IPS-11a (cell line): ENCODE results near the gene BTG2.
"Not testable (repeated sequence)": the region's sequence is repeated elsewhere in the genome, so short reads cannot be mapped to it uniquely, and the experiment has no call there.

Experiments used
- H3K4me3 ChIP-seq: one replicate; pipeline ENCODE4 v1.5.1; 2013; ENCODE audit warnings: low read depth, low read length, control low read depth

The BTG2 gene

DNA sequence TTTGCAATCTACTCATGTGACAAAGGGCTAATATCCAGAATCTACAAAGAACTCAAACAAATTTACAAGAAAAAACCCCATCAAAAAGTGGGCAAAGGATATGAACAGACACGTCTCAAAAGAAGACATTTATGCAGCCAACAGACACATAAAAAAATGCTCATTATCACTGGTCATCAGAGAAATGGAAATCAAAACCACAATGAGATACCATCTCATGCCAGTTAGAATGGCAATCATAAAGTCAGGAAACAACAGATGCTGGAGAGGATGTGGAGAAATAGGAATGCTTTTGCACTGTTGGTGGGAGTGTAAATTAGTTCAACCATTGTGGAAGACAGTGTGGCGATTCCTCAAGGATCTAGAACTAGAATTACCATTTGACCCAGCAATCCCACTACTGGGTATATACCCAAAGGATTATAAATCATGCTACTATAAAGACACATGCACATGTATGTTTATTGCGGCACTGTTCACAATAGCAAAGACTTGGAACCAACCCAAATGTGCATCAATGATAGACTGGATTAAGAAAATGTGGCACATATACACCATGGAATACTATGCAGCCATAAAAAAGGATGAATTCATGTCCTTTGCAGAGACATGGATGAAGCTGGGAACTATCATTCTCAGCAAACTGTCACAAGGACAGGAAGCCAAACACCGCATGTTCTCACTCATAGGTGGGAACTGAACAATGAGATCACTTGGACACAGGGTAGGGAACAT lies 8.9 kb downstream of the BTG2 start:
- not testable (repeated sequence) for H3K4me3 ChIP-seq

GRCh38 chr1:203316626-203317093 lies 11.3 kb downstream of the BTG2 start:
- no peak overlapping the region for H3K4me3 ChIP-seq

DNA sequence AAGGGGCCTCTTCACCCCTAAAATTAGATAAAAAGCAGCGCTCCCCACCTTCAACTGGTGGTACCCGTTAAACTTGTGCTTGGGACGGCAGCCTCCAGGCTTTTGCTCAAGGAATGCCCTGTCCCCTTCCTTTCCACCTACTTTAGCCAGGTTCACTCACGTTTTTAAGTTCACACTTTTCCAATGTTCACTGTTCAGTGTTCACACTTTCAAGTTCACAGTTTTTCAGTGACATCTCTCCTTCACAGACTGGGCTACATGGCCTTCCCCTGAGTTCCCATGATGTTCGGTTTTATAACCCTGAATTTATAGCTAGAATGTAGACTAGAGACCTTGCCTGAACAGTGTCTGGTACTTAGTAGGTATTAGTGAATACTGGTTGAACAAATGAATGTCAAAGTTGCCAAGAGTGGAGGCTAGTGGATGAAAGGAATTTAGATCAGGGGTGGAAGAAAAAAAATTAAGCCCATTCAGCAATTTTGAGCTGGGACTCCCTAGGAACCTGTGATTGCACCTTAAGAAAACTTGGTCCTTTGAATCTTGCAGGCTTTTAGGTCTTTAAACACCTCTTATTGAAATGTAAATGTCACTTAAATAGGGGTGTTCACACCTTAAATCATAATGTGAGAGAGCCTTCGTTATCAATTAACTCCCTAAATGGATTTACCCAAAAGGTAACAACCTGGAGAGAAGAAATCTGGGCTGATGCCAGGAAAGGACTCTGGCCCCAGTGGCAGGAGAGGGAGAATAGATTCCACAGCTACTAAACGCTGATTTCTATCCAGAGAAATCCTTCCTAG lies 12.3 kb downstream of the BTG2 start:
- no peak overlapping the region for H3K4me3 ChIP-seq

- no peak overlapping the region for H3K4me3 ChIP-seq
Observed at GRCh38 chr1:203318229-203318517, 12.9 kb downstream of the BTG2 start.

GRCh38 chr1:203320591-203321272 lies 15.4 kb downstream of the BTG2 start:
- no peak overlapping the region for H3K4me3 ChIP-seq

DNA sequence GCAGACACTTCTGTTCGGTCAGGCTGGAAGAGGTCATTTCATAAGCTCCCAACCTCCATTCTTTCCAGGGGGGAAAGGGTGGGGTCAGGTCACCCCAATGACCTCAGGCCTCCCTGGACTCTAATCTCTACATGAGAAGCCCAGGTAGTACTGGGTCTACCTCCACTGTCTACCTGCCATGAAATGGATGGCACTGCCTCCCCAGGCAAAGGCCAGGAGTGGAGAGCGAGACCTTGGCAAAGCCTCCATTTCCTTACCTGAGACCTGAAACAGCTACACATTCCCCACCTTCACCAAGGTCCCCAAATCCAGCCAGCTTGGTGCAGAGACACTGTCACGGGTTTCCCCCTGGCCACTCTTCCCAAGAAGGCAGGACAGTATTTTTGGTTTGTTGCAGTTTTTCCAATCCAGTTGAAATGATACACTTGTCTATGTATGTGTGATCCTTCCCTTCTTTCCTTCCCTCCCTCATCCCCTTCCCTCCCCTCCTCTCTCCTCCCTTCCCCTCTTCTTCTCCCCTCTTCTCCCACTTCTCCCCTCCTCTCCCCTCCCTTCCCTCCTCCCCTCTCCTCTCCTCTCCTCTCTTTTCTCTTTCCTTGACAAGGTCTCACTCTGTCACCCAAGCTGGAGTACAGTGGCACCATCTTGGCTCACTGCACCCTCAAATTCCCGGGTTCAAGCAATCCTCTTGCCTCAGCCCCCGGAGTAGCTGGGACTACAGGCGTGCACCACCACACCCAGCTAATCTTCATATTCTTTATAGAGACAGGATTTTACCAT lies 16.1 kb downstream of the BTG2 start:
- H3K4me3 ChIP-seq = no peak overlapping the region

GRCh38 chr1:203322500-203323179 lies 17.3 kb downstream of the BTG2 start:
- no peak overlapping the region for H3K4me3 ChIP-seq

GRCh38 chr1:203323587-203323986 lies 18.3 kb downstream of the BTG2 start:
- no peak overlapping the region for H3K4me3 ChIP-seq

DNA sequence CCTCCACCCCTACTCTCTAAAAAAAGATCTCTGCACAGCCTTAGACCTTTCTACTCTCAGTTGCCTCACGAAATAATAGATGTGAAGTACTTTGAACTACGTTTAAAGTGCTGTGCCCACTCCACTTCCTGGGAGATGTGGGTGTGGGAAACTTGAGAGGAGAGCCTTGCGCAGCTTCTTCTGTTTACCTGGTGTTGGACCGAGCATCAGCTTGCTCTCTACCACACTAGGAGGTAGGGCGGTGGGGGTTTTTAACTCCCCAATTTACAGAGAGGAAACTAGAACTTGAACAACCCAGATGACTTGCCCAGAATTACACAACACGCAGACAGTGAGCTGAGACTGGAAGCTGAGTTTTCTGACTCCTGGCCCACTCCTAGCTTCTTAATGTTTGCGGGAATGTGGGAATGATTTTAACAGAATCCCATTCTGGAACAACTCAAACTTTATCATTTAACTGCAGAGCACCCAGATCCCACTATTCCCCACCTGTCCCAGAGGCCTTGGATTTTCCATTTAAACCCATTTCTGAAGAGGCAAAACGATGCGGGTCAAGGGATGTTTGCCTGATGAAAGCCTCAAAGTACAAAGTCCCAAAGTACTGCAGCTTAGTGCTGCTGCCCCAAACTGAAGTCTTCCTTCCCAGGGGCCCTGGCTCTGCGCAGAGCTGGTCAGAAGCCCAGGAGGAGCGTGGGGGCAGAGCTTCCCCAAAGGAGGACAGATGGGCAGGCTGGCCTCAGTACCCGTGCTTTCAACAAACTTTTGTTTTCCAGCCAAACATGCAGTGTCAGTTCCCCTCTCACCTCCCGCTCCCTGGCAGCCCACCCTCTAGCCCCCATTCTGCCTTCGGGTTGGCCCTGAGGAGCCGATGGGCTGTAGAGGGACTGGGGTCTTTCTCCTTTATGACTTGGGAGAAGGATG lies 19.0 kb downstream of the BTG2 start:
- H3K4me3 ChIP-seq = no peak overlapping the region

DNA sequence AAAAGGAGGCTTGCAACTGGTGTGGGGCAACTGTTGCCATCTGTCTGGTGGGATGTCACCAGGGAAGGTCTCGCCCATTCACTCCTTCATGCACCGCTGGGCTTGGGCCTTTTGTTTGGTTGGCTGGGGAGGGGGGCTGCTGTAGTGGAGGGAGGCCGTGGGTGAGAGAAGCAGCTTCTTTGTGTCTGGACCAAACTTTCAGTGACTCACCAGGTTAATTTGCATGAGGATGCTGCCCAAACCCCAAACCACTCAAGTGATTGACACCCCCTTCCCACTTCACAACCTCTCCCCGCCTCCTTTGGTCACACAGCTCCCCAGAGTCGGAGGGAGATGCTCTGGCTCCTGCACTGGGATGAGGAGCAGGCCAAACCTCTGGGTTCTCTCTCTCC lies 19.7 kb downstream of the BTG2 start:
- H3K4me3 ChIP-seq = no peak overlapping the region

DNA sequence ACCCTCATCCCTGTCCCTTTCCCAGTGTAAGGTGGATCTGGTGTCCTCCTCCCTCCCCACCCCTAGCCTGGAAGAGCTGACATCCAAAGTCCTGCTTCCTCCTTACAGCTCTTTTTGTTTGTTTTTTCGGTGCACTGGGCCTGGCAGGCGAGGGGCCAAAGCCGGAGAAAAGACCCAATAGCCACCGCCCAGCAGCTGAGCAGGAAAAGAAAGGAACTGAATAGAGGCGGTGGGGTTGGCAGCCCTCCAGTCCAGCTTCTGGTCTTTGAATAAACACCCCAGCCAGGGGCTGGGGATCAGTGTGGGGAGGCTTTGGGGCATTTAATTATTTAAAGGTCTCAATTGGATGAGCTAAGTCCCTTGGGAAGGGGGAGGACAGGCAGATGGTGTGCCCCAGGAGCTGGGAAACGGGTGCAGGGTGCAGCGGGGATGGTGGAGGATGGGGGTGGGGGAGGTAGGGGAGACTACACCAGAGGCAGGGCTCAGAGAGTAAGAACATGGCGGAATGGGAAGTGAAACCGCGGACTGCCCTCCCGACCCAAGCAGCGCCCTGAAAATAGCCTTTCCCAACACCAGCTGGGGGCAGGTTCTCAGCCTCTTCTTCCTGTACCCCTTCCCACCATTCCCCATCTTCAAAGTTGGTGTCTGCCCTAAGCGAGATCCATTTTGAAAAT lies 20.2 kb downstream of the BTG2 start:
- H3K4me3 ChIP-seq = no peak overlapping the region

GRCh38 chr1:203326830-203327683 lies 21.7 kb downstream of the BTG2 start:
- H3K4me3 ChIP-seq = peak overlapping the region; percentile 45

- peak overlapping the region; percentile 37 for H3K4me3 ChIP-seq
Observed at GRCh38 chr1:203327684-203328457, 22.6 kb downstream of the BTG2 start.

- no peak overlapping the region for H3K4me3 ChIP-seq
Observed at GRCh38 chr1:203328714-203329122, 23.4 kb downstream of the BTG2 start.

DNA sequence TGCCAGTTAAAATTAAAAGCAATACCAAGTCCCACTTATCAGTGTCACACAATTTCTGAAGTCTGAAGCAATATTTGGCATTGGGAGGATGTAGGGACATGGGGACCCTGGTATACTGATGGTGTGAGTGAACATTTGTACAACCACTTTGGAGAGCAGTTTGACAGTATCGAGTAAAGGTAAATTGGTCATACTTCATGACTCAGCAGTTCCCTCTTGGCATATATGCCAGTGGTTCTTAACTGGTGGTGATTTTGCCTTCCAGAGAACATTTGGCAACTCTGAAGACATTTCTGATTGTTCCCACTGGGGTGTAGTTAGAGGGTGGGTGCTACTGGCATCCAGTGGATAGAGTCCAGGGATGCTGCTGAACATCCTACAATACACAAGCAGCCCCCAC lies 25.9 kb downstream of the BTG2 start:
- no peak overlapping the region for H3K4me3 ChIP-seq

- no peak overlapping the region for H3K4me3 ChIP-seq
Observed at GRCh38 chr1:203335503-203335902, 30.2 kb downstream of the BTG2 start.

DNA sequence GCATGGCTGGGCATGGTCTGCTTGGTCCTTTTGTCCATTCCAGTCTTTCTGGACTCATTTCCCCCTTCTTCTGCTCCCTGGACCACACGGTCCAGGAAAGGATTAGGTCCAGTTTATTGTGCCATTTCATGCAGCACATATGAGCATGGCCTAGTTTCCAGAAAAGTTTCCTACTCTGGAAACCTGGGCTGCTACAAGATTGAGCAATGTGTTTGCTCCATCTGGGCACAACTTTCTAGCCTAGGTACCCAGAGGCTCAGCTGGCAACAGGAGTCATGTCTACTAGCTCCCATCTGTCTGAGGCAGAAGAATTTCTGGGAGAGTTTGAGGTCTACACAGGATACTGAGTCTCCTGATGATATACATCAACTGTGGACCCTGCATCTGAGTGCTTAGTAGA lies 30.8 kb downstream of the BTG2 start:
- H3K4me3 ChIP-seq = no peak overlapping the region
